OCI-LY7 (cell line): ENCODE results near the gene PCDHA9.
"Not testable (repeated sequence)": the region's sequence is repeated elsewhere in the genome, so short reads cannot be mapped to it uniquely, and the experiment has no call there.

Experiments used
- EZH2phosphoT487 ChIP-seq: fragments of 200-600 bp; sonication (generic); IDR thresholded peaks from 2 replicates; pipeline ENCODE4 v1.6.1; 2018; ENCODE audit warnings: low read depth, borderline replicate concordance, mild to moderate bottlenecking, mixed run types, antibody characterized with exemption, low read length, moderate library complexity, mixed read lengths
- TF ChIP-seq, protein P1 (sequence below): fragments of 200-600 bp; sonication (generic); conservative IDR thresholded peaks from 2 replicates; pipeline ENCODE4 v1.5.1; 2014; ENCODE audit warnings: mild to moderate bottlenecking, antibody characterized with exemption, low read length, moderate library complexity, mixed read lengths

DNA sequence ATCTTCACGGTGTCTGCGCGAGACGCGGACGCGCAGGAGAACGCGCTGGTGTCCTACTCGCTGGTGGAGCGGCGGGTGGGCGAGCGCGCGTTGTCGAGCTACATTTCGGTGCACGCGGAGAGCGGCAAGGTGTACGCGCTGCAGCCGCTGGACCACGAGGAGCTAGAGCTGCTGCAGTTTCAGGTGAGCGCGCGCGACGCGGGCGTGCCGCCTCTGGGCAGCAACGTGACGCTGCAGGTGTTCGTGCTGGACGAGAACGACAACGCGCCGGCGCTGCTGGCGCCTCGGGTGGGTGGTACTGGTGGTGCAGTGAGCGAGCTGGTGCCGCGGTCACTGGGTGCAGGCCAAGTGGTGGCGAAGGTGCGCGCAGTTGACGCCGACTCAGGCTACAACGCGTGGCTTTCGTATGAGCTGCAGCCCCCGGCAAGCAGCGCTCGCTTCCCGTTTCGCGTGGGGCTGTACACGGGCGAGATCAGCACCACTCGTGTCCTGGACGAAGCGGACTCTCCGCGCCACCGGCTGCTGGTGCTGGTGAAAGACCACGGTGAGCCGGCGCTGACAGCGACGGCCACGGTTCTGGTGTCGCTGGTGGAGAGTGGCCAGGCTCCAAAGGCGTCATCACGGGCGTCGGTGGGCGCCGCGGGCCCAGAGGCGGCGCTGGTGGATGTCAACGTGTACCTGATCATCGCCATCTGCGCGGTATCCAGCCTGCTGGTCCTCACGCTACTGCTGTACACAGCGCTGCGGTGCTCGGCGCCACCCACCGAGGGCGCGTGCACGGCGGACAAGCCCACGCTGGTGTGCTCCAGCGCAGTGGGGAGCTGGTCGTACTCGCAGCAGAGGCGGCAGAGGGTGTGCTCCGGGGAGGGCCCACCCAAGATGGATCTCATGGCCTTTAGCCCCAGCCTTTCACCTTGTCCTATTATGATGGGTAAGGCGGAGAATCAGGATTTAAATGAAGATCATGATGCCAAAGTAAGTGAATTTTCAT lies 18.4 kb upstream of the PCDHA9 start:
- TF ChIP-seq, protein P1, sequence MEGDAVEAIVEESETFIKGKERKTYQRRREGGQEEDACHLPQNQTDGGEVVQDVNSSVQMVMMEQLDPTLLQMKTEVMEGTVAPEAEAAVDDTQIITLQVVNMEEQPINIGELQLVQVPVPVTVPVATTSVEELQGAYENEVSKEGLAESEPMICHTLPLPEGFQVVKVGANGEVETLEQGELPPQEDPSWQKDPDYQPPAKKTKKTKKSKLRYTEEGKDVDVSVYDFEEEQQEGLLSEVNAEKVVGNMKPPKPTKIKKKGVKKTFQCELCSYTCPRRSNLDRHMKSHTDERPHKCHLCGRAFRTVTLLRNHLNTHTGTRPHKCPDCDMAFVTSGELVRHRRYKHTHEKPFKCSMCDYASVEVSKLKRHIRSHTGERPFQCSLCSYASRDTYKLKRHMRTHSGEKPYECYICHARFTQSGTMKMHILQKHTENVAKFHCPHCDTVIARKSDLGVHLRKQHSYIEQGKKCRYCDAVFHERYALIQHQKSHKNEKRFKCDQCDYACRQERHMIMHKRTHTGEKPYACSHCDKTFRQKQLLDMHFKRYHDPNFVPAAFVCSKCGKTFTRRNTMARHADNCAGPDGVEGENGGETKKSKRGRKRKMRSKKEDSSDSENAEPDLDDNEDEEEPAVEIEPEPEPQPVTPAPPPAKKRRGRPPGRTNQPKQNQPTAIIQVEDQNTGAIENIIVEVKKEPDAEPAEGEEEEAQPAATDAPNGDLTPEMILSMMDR, result not testable (repeated sequence)
- not testable (repeated sequence) for TF ChIP-seq EZH2phosphoT487
